ENCODE results near the gene OSTM1. TPM values are rescaled to one million over a fixed set of nuclear protein-coding genes. Genes with fewer than 3 reads are reported as not detected.

OSTM1 gene
- total and polyA plus RNA-seq, 10 of the 15 experiments (the other 5 are each of a cell fraction or from before 2014, with no cell fraction given), result 3.0 to 17.1 (median 5.8) TPM

DNA sequence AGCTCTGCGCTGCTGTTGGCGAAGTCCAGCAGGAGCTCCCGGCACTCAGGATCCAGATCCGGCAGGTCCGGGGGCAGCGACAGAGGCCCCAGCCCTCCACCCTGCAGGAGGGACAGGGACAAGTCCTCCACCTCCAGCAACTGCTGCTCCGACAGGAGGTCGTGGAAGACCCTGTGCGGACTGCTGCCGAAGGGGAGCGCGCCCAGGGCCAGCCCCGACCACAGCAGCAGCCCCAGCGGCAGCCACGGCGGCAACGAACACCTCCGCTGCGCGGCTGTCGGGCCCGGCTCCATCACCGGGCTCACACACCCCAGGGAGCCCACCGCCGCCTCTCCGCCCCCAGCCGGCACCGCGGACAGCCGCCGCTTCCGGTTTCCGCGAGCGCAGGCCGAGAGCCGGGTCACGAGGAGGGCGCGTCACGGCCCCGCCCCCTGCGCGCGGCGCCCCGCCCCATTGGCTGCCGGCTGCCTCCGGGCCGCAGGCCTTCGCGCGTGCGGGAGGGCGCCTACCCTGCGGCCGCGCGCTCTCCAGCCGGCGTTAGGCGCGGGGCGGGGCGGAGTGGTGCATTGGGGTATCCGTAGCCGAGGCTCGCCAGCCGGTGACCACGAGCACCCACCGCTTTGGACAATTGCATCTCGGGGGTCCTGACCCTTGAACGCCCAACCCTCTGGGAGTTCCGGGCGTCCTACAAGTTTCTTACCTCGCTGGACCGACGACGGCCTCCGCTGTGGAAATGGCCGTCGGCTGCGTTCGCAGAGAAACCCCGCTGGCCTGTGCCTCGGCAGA lies at the start of gene OSTM1 (continued):
- TF ChIP-seq, protein P1, sequence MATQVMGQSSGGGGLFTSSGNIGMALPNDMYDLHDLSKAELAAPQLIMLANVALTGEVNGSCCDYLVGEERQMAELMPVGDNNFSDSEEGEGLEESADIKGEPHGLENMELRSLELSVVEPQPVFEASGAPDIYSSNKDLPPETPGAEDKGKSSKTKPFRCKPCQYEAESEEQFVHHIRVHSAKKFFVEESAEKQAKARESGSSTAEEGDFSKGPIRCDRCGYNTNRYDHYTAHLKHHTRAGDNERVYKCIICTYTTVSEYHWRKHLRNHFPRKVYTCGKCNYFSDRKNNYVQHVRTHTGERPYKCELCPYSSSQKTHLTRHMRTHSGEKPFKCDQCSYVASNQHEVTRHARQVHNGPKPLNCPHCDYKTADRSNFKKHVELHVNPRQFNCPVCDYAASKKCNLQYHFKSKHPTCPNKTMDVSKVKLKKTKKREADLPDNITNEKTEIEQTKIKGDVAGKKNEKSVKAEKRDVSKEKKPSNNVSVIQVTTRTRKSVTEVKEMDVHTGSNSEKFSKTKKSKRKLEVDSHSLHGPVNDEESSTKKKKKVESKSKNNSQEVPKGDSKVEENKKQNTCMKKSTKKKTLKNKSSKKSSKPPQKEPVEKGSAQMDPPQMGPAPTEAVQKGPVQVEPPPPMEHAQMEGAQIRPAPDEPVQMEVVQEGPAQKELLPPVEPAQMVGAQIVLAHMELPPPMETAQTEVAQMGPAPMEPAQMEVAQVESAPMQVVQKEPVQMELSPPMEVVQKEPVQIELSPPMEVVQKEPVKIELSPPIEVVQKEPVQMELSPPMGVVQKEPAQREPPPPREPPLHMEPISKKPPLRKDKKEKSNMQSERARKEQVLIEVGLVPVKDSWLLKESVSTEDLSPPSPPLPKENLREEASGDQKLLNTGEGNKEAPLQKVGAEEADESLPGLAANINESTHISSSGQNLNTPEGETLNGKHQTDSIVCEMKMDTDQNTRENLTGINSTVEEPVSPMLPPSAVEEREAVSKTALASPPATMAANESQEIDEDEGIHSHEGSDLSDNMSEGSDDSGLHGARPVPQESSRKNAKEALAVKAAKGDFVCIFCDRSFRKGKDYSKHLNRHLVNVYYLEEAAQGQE (IDR thresholded peaks at IDR 0.05; ENCODE audit: low read depth, low read length), result peak; percentile 82
- TF ChIP-seq IKZF2 (IDR thresholded peaks at IDR 0.05), result no peak
- TF ChIP-seq NR2C2 (IDR thresholded peaks at IDR 0.05; ENCODE audit: borderline replicate concordance, control insufficient read depth, insufficient read length, low read depth), result no peak
- no peak for TF ChIP-seq TCF3 (IDR thresholded peaks at IDR 0.05; ENCODE audit: borderline replicate concordance, insufficient read depth, low read depth, low read length)
- no peak for TF ChIP-seq CBFB (IDR thresholded peaks at IDR 0.05; ENCODE audit: low read depth)
- TF ChIP-seq, protein P2, sequence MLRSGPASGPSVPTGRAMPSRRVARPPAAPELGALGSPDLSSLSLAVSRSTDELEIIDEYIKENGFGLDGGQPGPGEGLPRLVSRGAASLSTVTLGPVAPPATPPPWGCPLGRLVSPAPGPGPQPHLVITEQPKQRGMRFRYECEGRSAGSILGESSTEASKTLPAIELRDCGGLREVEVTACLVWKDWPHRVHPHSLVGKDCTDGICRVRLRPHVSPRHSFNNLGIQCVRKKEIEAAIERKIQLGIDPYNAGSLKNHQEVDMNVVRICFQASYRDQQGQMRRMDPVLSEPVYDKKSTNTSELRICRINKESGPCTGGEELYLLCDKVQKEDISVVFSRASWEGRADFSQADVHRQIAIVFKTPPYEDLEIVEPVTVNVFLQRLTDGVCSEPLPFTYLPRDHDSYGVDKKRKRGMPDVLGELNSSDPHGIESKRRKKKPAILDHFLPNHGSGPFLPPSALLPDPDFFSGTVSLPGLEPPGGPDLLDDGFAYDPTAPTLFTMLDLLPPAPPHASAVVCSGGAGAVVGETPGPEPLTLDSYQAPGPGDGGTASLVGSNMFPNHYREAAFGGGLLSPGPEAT (IDR thresholded peaks at IDR 0.05; ENCODE audit: low read depth), result 0 out of 2 replicates have a peak, but pooled peaks have one; percentile 29
- peak; percentile 52; the same call in 1 of the 2 replicates for TF ChIP-seq TAF1 (IDR thresholded peaks at IDR 0.05; ENCODE audit: borderline replicate concordance, low read depth, low read length)
- no peak for TF ChIP-seq MEF2A (IDR thresholded peaks at IDR 0.05; ENCODE audit: insufficient read depth, low read depth, low read length)
- TF ChIP-seq, protein P3, sequence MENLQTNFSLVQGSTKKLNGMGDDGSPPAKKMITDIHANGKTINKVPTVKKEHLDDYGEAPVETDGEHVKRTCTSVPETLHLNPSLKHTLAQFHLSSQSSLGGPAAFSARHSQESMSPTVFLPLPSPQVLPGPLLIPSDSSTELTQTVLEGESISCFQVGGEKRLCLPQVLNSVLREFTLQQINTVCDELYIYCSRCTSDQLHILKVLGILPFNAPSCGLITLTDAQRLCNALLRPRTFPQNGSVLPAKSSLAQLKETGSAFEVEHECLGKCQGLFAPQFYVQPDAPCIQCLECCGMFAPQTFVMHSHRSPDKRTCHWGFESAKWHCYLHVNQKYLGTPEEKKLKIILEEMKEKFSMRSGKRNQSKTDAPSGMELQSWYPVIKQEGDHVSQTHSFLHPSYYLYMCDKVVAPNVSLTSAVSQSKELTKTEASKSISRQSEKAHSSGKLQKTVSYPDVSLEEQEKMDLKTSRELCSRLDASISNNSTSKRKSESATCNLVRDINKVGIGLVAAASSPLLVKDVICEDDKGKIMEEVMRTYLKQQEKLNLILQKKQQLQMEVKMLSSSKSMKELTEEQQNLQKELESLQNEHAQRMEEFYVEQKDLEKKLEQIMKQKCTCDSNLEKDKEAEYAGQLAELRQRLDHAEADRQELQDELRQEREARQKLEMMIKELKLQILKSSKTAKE (IDR thresholded peaks at IDR 0.05; ENCODE audit: low read depth, poor library complexity, severe bottlenecking), result no peak
- TF ChIP-seq, protein P4, sequence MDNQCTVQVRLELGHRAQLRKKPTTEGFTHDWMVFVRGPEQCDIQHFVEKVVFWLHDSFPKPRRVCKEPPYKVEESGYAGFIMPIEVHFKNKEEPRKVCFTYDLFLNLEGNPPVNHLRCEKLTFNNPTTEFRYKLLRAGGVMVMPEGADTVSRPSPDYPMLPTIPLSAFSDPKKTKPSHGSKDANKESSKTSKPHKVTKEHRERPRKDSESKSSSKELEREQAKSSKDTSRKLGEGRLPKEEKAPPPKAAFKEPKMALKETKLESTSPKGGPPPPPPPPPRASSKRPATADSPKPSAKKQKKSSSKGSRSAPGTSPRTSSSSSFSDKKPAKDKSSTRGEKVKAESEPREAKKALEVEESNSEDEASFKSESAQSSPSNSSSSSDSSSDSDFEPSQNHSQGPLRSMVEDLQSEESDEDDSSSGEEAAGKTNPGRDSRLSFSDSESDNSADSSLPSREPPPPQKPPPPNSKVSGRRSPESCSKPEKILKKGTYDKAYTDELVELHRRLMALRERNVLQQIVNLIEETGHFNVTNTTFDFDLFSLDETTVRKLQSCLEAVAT (IDR thresholded peaks at IDR 0.05), result no peak
- TF ChIP-seq, protein P5, sequence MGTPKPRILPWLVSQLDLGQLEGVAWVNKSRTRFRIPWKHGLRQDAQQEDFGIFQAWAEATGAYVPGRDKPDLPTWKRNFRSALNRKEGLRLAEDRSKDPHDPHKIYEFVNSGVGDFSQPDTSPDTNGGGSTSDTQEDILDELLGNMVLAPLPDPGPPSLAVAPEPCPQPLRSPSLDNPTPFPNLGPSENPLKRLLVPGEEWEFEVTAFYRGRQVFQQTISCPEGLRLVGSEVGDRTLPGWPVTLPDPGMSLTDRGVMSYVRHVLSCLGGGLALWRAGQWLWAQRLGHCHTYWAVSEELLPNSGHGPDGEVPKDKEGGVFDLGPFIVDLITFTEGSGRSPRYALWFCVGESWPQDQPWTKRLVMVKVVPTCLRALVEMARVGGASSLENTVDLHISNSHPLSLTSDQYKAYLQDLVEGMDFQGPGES (IDR thresholded peaks at IDR 0.05), result no peak
- no peak for TF ChIP-seq YBX1 (IDR thresholded peaks at IDR 0.05)
- TF ChIP-seq, protein P6, sequence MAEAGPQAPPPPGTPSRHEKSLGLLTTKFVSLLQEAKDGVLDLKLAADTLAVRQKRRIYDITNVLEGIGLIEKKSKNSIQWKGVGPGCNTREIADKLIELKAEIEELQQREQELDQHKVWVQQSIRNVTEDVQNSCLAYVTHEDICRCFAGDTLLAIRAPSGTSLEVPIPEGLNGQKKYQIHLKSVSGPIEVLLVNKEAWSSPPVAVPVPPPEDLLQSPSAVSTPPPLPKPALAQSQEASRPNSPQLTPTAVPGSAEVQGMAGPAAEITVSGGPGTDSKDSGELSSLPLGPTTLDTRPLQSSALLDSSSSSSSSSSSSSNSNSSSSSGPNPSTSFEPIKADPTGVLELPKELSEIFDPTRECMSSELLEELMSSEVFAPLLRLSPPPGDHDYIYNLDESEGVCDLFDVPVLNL (IDR thresholded peaks at IDR 0.05; ENCODE audit: low read depth, low read length), result 0 out of 2 replicates have a peak, but pooled peaks have one; percentile 25
- TF ChIP-seq SUPT20H (IDR thresholded peaks at IDR 0.05; ENCODE audit: borderline replicate concordance, control insufficient read depth, low read depth, low read length), result no peak
- TF ChIP-seq, protein P7, sequence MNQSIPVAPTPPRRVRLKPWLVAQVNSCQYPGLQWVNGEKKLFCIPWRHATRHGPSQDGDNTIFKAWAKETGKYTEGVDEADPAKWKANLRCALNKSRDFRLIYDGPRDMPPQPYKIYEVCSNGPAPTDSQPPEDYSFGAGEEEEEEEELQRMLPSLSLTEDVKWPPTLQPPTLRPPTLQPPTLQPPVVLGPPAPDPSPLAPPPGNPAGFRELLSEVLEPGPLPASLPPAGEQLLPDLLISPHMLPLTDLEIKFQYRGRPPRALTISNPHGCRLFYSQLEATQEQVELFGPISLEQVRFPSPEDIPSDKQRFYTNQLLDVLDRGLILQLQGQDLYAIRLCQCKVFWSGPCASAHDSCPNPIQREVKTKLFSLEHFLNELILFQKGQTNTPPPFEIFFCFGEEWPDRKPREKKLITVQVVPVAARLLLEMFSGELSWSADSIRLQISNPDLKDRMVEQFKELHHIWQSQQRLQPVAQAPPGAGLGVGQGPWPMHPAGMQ (IDR thresholded peaks at IDR 0.05; ENCODE audit: borderline replicate concordance), result no peak
